ENCODE results near the gene DAB2IP.

Gene DAB2IP

GRCh38 chr9:121780177-121781040 is 129.0 kb downstream of the DAB2IP start:
- Histone ChIP-seq H3K4me1 (ENCODE audit: insufficient read depth, low read length, severe bottlenecking) (no peaks in the 10 kb centered on the region), H3K79me2 (ENCODE audit: insufficient read depth, low read length) (no peaks in the 10 kb centered on the region), H3K27me3 (ENCODE audit: insufficient read depth, low read length) (no peaks in the 10 kb centered on the region), H3K4me3 (ENCODE audit: low read depth, low read length, poor library complexity, severe bottlenecking) (no peak overlapping the region), H3K36me3 (ENCODE audit: insufficient read depth, low read length) (peaks cover 61% of the 10 kb centered on the region), H2AFZ (ENCODE audit: low read length) (no peak overlapping the region), H3K9me2 (ENCODE audit: low read depth, low read length) (no peaks in the 10 kb centered on the region), H3F3A (ENCODE audit: insufficient read depth, low read length) (no peaks in the 10 kb centered on the region), H3K9ac (ENCODE audit: low read length) (no peak overlapping the region), H3K4me2 (ENCODE audit: low read length) (no peak overlapping the region), H3K27ac (ENCODE audit: low read depth, low read length, poor library complexity, severe bottlenecking) (no peak overlapping the region), H3K9me3 (ENCODE audit: low read length) (0 out of 2 replicates have a peak, but pooled peaks cover 2% of the 10 kb centered on the region), H4K20me1 (ENCODE audit: insufficient read depth, low read length) (no peaks in the 10 kb centered on the region)
- TF ChIP-seq CTCF (IDR thresholded peaks at IDR 0.05; ENCODE audit: low read length) (no peak), EZH2 (IDR thresholded peaks at IDR 0.05; ENCODE audit: borderline replicate concordance, low read length) (no peak)

- Histone ChIP-seq H3K79me2 (ENCODE audit: insufficient read depth, low read length) (no peaks in the 10 kb centered on the region), H3K27me3 (ENCODE audit: insufficient read depth, low read length) (no peaks in the 10 kb centered on the region), H3K4me1 (ENCODE audit: insufficient read depth, low read length, severe bottlenecking) (no peaks in the 10 kb centered on the region), H3K9me2 (ENCODE audit: low read depth, low read length) (no peaks in the 10 kb centered on the region), H3K9me3 (ENCODE audit: low read length) (0 out of 2 replicates have a peak, but pooled peaks cover 2% of the 10 kb centered on the region), H3K27ac (ENCODE audit: low read depth, low read length, poor library complexity, severe bottlenecking) (no peak overlapping the region), H3F3A (ENCODE audit: insufficient read depth, low read length) (no peaks in the 10 kb centered on the region), H3K36me3 (ENCODE audit: insufficient read depth, low read length) (peaks cover 54% of the 10 kb centered on the region), H2AFZ (ENCODE audit: low read length) (no peak overlapping the region), H3K4me3 (ENCODE audit: low read depth, low read length, poor library complexity, severe bottlenecking) (no peak overlapping the region), H3K9ac (ENCODE audit: low read length) (no peak overlapping the region), H4K20me1 (ENCODE audit: insufficient read depth, low read length) (no peaks in the 10 kb centered on the region), H3K4me2 (ENCODE audit: low read length) (no peak overlapping the region)
- TF ChIP-seq CTCF (IDR thresholded peaks at IDR 0.05; ENCODE audit: low read length) = no peak
- no peak for TF ChIP-seq EZH2 (IDR thresholded peaks at IDR 0.05; ENCODE audit: borderline replicate concordance, low read length)
Measured at GRCh38 chr9:121781145-121781548, 129.7 kb downstream of the DAB2IP start.

- H3K79me2 ChIP-seq (ENCODE audit: insufficient read depth, low read length) = no peaks in the 10 kb centered on the region
- no peaks in the 10 kb centered on the region for H3F3A ChIP-seq (ENCODE audit: insufficient read depth, low read length)
- no peaks in the 10 kb centered on the region for H3K27me3 ChIP-seq (ENCODE audit: insufficient read depth, low read length)
- H3K4me1 ChIP-seq (ENCODE audit: insufficient read depth, low read length, severe bottlenecking) = no peaks in the 10 kb centered on the region
- H3K27ac ChIP-seq (ENCODE audit: low read depth, low read length, poor library complexity, severe bottlenecking) = no peak overlapping the region
- no peak overlapping the region for H2AFZ ChIP-seq (ENCODE audit: low read length)
- H4K20me1 ChIP-seq (ENCODE audit: insufficient read depth, low read length) = no peaks in the 10 kb centered on the region
- peaks cover 47% of the 10 kb centered on the region for H3K36me3 ChIP-seq (ENCODE audit: insufficient read depth, low read length)
- no peak overlapping the region for H3K9ac ChIP-seq (ENCODE audit: low read length)
- no peak for TF ChIP-seq CTCF (IDR thresholded peaks at IDR 0.05; ENCODE audit: low read length)
- TF ChIP-seq EZH2 (IDR thresholded peaks at IDR 0.05; ENCODE audit: borderline replicate concordance, low read length) = no peak
- 0 out of 2 replicates have a peak, but pooled peaks cover 2% of the 10 kb centered on the region for H3K9me3 ChIP-seq (ENCODE audit: low read length)
- no peak overlapping the region for H3K4me3 ChIP-seq (ENCODE audit: low read depth, low read length, poor library complexity, severe bottlenecking)
- H3K9me2 ChIP-seq (ENCODE audit: low read depth, low read length) = no peaks in the 10 kb centered on the region
- H3K4me2 ChIP-seq (ENCODE audit: low read length) = no peak overlapping the region
Measured at GRCh38 chr9:121781701-121782464, 130.4 kb downstream of the DAB2IP start.

All from OCI-LY1 (cell line).